H1 (cell line): Measurements from ENCODE around the gene LPP. TPM values are rescaled to one million over a fixed set of nuclear protein-coding genes. Genes with fewer than 3 reads are reported as not detected.
A peak's percentile ranks its signal among the peaks of the same experiment; 100 is the strongest.

Source experiments
- CTCF ChIA-PET: fragments of 300-600 bp; sonication (Branson Sonifier 250); formaldehyde crosslinking; loops from one replicate; lab custom pipeline; 2021; ENCODE audit not compliant: partially characterized antibody; lab: Charles Lee
- POLR2A ChIA-PET: fragments of 300-600 bp; sonication (Branson Sonifier 250); formaldehyde crosslinking; loops from one replicate; lab custom pipeline; 2021; ENCODE audit warnings: inconsistent platforms; ENCODE audit not compliant: partially characterized antibody; lab: Charles Lee
- DNase-seq, 2 experiments: peaks; one replicate each; pipeline versions ENCODE4 v3.0.0 to v3.0.0-alpha.2; 2010 to 2022; ENCODE audit warnings: low spot score in 2 of 2, low read depth in 1 of 2, mixed read lengths in 1 of 2
- FAIRE-seq: peaks from 2 replicates; lab custom pipeline; 2011; peaks lifted over from hg19 to GRCh38; lab: Jason Lieb, UNC
- H2AFZ ChIP-seq: 2 replicates; pipeline ENCODE4 v1.8.1; 2012; ENCODE audit warnings: low read length, inconsistent platforms
- H2AK5ac ChIP-seq: 2 replicates; pipeline ENCODE4 v1.6.1; 2013; ENCODE audit warnings: low read depth, low read length
- H2BK120ac ChIP-seq: replicated peaks from 2 replicates; pipeline ENCODE3; 2013; ENCODE audit warnings: low read depth, low read length, inconsistent platforms
- H2BK12ac ChIP-seq: 2 replicates; pipeline ENCODE4 v1.6.1; 2013; ENCODE audit warnings: low read depth, low read length
- H2BK15ac ChIP-seq: 2 replicates; pipeline ENCODE4 v1.6.1; 2013; ENCODE audit warnings: low read length
- H2BK20ac ChIP-seq: 2 replicates; pipeline ENCODE4 v1.6.1; 2013; ENCODE audit warnings: low read length
- H2BK5ac ChIP-seq: 2 replicates; pipeline ENCODE4 v1.6.1; 2013; ENCODE audit warnings: low read depth, low read length
- H3K14ac ChIP-seq: 2 replicates; pipeline ENCODE4 v1.6.1; 2013; ENCODE audit warnings: inconsistent platforms; ENCODE audit not compliant: insufficient read length
- H3K18ac ChIP-seq: 2 replicates; pipeline ENCODE4 v1.6.1; 2013; ENCODE audit warnings: low read length; ENCODE audit errors: extremely low read depth
- H3K23ac ChIP-seq: 2 replicates; pipeline ENCODE4 v1.6.1; 2013; ENCODE audit warnings: inconsistent platforms; ENCODE audit not compliant: insufficient read length
- H3K23me2 ChIP-seq: 2 replicates; pipeline ENCODE4 v1.6.1; 2013; ENCODE audit warnings: low read depth, low read length
- H3K27ac ChIP-seq: 2 replicates; pipeline ENCODE4 v1.6.1; 2011; ENCODE audit warnings: low read depth, low read length, inconsistent platforms
- H3K27me3 ChIP-seq, 4 experiments: replicated peaks in 1 of 4; 1 replicate in 1 of 4; 2 replicates in 3 of 4; pipeline versions ENCODE4 v1.6.1 to v1.8.1; 2011 to 2013; ENCODE audit warnings: low read length in 3 of 4, mild to moderate bottlenecking in 3 of 4, inconsistent platforms in 2 of 4, mixed read lengths in 2 of 4, moderate library complexity in 1 of 4; ENCODE audit not compliant: control insufficient read depth in 3 of 4, insufficient read depth in 3 of 4; ENCODE audit errors: extremely low read depth in 1 of 4
- H3K36me3 ChIP-seq, 4 experiments: 2 replicates each; pipeline versions ENCODE4 v1.6.1 to v1.8.1; 2011 to 2013; ENCODE audit warnings: mild to moderate bottlenecking in 4 of 4, low read length in 3 of 4, moderate library complexity in 2 of 4, control low read depth in 1 of 4, inconsistent platforms in 1 of 4; ENCODE audit not compliant: insufficient read depth in 4 of 4, control insufficient read depth in 2 of 4
- H3K4ac ChIP-seq: replicated peaks from 2 replicates; pipeline ENCODE3; 2013; ENCODE audit warnings: low read length, low read depth, mixed read lengths, inconsistent platforms; ENCODE audit not compliant: insufficient read length
- H3K4me1 ChIP-seq, 4 experiments: replicated peaks in 1 of 4; 1 replicate in 1 of 4; 2 replicates in 3 of 4; pipeline versions ENCODE4 v1.6.1 to v1.8.1; 2011 to 2013; ENCODE audit warnings: low read length in 3 of 4, inconsistent platforms in 2 of 4, mixed read lengths in 1 of 4; ENCODE audit not compliant: insufficient read depth in 4 of 4, control insufficient read depth in 3 of 4
- H3K4me2 ChIP-seq, 2 experiments: 2 replicates each; pipeline versions ENCODE4 v1.6.1 to v1.8.1; 2011 to 2013; ENCODE audit warnings: low read depth in 2 of 2, low read length in 2 of 2, control low read depth in 1 of 2, inconsistent platforms in 1 of 2, mild to moderate bottlenecking in 1 of 2; ENCODE audit not compliant: insufficient read depth in 1 of 2
- H3K4me3 ChIP-seq, 4 experiments: fragments of 200-600, 300-600 bp in 1 of 4; sonication (generic), shearing (Covaris generic), sonication (Bioruptor Twin) in 1 of 4; 2 replicates each; pipeline versions ENCODE4 v1.5.1 to v1.8.1; 2011 to 2016; ENCODE audit warnings: low read length in 4 of 4, low read depth in 3 of 4, control low read depth in 2 of 4, inconsistent platforms in 2 of 4, mild to moderate bottlenecking in 2 of 4, mixed read lengths in 1 of 4, moderate library complexity in 1 of 4; ENCODE audit not compliant: insufficient read depth in 2 of 4; ENCODE audit errors: extremely low read depth in 1 of 4
- H3K56ac ChIP-seq: replicated peaks from 2 replicates; pipeline ENCODE3; 2013; ENCODE audit warnings: low read depth, mild to moderate bottlenecking, mixed read lengths, low read length, inconsistent platforms; ENCODE audit not compliant: insufficient read length
- H3K79me1 ChIP-seq: 2 replicates; pipeline ENCODE4 v1.6.1; 2013; ENCODE audit warnings: low read depth, low read length, control low read depth
- H3K79me2 ChIP-seq, 2 experiments: 2 replicates each; pipeline versions ENCODE4 v1.6.1 to v1.8.1; 2012 to 2013; ENCODE audit warnings: low read length in 2 of 2, mild to moderate bottlenecking in 2 of 2, inconsistent platforms in 1 of 2; ENCODE audit not compliant: insufficient read depth in 2 of 2, control insufficient read depth in 1 of 2
- H3K9ac ChIP-seq, 4 experiments: replicated peaks in 1 of 4; 1 replicate in 1 of 4; 2 replicates in 3 of 4; pipeline versions ENCODE4 v1.6.1 to v1.8.1; 2011 to 2013; ENCODE audit warnings: low read depth in 3 of 4, low read length in 3 of 4, control low read depth in 2 of 4, mild to moderate bottlenecking in 2 of 4, moderate library complexity in 2 of 4, inconsistent platforms in 1 of 4; ENCODE audit errors: extremely low read depth in 1 of 4
- H3K9me3 ChIP-seq, 2 experiments: 2 replicates each; pipeline versions ENCODE4 v1.6.1 to v1.8.1; 2012 to 2013; ENCODE audit warnings: mild to moderate bottlenecking in 2 of 2, moderate library complexity in 2 of 2, control low read depth in 1 of 2, inconsistent platforms in 1 of 2, low read depth in 1 of 2, low read length in 1 of 2, mixed read lengths in 1 of 2; ENCODE audit not compliant: insufficient read depth in 2 of 2
- H4K20me1 ChIP-seq, 2 experiments: replicated peaks in 1 of 2; 2 replicates each; pipeline versions ENCODE3 to v1.8.1; 2011 to 2013; ENCODE audit warnings: inconsistent platforms in 2 of 2, low read length in 2 of 2, mild to moderate bottlenecking in 1 of 2; ENCODE audit not compliant: insufficient read depth in 2 of 2, control insufficient read depth in 1 of 2
- H4K5ac ChIP-seq: 2 replicates; pipeline ENCODE4 v1.6.1; 2013; ENCODE audit warnings: low read length, low read depth, mixed read lengths, inconsistent platforms; ENCODE audit not compliant: insufficient read length
- H4K8ac ChIP-seq: 2 replicates; pipeline ENCODE4 v1.8.0; 2013; ENCODE audit warnings: mild to moderate bottlenecking, moderate library complexity, low read length, inconsistent platforms; ENCODE audit not compliant: insufficient read depth; ENCODE audit errors: extremely low read depth
- H4K91ac ChIP-seq: replicated peaks from 2 replicates; pipeline ENCODE3; 2013; ENCODE audit warnings: low read length, mixed read lengths, inconsistent platforms; ENCODE audit not compliant: insufficient read length
- ASH2L ChIP-seq: fragments of 200-600, 300-600 bp; sonication (generic); IDR thresholded peaks from one replicate; pipeline ENCODE4 v1.7.1; 2017; ENCODE audit warnings: low read length
- BRCA1 ChIP-seq: IDR thresholded peaks from 2 replicates; pipeline ENCODE4 v1.6.1; 2012; ENCODE audit warnings: low read depth, low read length, improper control_type of control experiment
- CEBPB ChIP-seq: IDR thresholded peaks from 2 replicates; pipeline ENCODE4 v1.6.1; 2012; ENCODE audit warnings: low read depth, low read length
- E2F6 ChIP-seq: IDR thresholded peaks from 2 replicates; pipeline ENCODE4 v1.6.1; 2012; ENCODE audit warnings: inconsistent platforms
- EP300 ChIP-seq, 2 experiments: IDR thresholded peaks; 1 replicate in 1 of 2; 2 replicates in 1 of 2; pipeline ENCODE4 v1.6.1; 2011 to 2012; ENCODE audit warnings: low read depth in 2 of 2, low read length in 2 of 2, mild to moderate bottlenecking in 2 of 2, borderline replicate concordance in 1 of 2, inconsistent platforms in 1 of 2, moderate library complexity in 1 of 2
- EZH2 ChIP-seq: fragments of 200-600 bp; sonication (generic); IDR thresholded peaks from 2 replicates; pipeline ENCODE4 v1.7.1; 2012; ENCODE audit warnings: low read depth, mild to moderate bottlenecking, moderate library complexity, low read length, inconsistent platforms; ENCODE audit not compliant: severe bottlenecking
- GTF2F1 ChIP-seq: IDR thresholded peaks from 2 replicates; pipeline ENCODE4 v1.6.1; 2012; ENCODE audit warnings: low read depth, low read length, improper control_type of control experiment, borderline replicate concordance
- HDAC6 ChIP-seq: IDR thresholded peaks from one replicate; pipeline ENCODE4 v1.7.1; 2012; ENCODE audit warnings: low read depth, mild to moderate bottlenecking, inconsistent platforms, low read length, moderate library complexity
- KDM1A ChIP-seq: fragments of 200-600, 300-600 bp; sonication (generic); IDR thresholded peaks from 2 replicates; pipeline ENCODE4 v1.7.1; 2016; ENCODE audit warnings: mild to moderate bottlenecking, low read length, borderline replicate concordance
- POLR2A ChIP-seq, 2 experiments: IDR thresholded peaks; 1 replicate in 1 of 2; 2 replicates in 1 of 2; pipeline ENCODE4 v1.6.1; 2011; ENCODE audit warnings: low read depth in 2 of 2, low read length in 2 of 2, mild to moderate bottlenecking in 2 of 2; ENCODE audit errors: control extremely low read depth in 1 of 2
- SAP30 ChIP-seq: fragments of 300-600 bp; sonication (generic); IDR thresholded peaks from 2 replicates; pipeline ENCODE4 v1.7.1; 2012; ENCODE audit warnings: low read length, moderate library complexity, mild to moderate bottlenecking, inconsistent platforms; ENCODE audit not compliant: insufficient read depth, insufficient replicate concordance
- SP1 ChIP-seq: IDR thresholded peaks from 2 replicates; pipeline ENCODE4 v1.6.1; 2011; ENCODE audit warnings: low read depth, low read length
- TAF7 ChIP-seq: optimal IDR thresholded peaks from 2 replicates; pipeline ENCODE3; 2011; ENCODE audit warnings: low read depth, mild to moderate bottlenecking, inconsistent platforms, low read length, moderate library complexity, borderline replicate concordance
- YY1 ChIP-seq: IDR thresholded peaks from 2 replicates; pipeline ENCODE4 v1.6.1; 2011; ENCODE audit warnings: low read depth, mild to moderate bottlenecking, low read length
- WGBS, 2 experiments: shearing (Covaris generic) in 1 of 2; methylation state at CpG; one replicate each; pipeline versions ENCODE4 v1.1.6 to v1.1.7; 2013 to 2015; ENCODE audit warnings: low lambda C conversion rate in 2 of 2, mixed read lengths in 2 of 2, inconsistent platforms in 1 of 2, low coverage in 1 of 2, missing lambda C conversion rate in 1 of 2; ENCODE audit not compliant: insufficient replicate concordance in 2 of 2, insufficient coverage in 1 of 2, insufficient read length in 1 of 2; ENCODE audit errors: extremely low coverage in 1 of 2, missing lambda C conversion rate in 1 of 2; 5-methylcytosine and 5-hydroxymethylcytosine counted together
- polyA plus RNA-seq, 7 experiments: library from polyadenylated mRNA; depleted of rRNA in 3 of 7; stranded (reverse) in 5 of 7; unstranded in 2 of 7; fragments of >200 nt in 5 of 7; fragments of 200-250 nt in 2 of 7; gene quantifications; 1 replicate in 5 of 7; 2 replicates in 1 of 7; 4 replicates in 1 of 7; pipeline versions ENCODE4 v1.2.1 to v1.2.3, GENCODE V29; 2011 to 2013; ENCODE audit warnings: missing spikeins in 2 of 7, mixed read lengths in 2 of 7
- total RNA-seq: library from RNA; stranded (reverse); fragmentation: NEBNext Ultra II Directional; extraction: Animal tissue kit (Norgen Biotek cat#: 25700); gene quantifications from 2 replicates; pipeline ENCODE4 v1.2.1, GENCODE V29; 2021

The LPP gene
- total and polyA plus RNA-seq, 2 of the 8 experiments (the other 6 are each of a cell fraction or from before 2014, with no cell fraction given), result 10.0 to 53.3 TPM

GRCh38 chr3:188139466-188139865 lies 14.5 kb upstream of the LPP start:
- no peak overlapping the region for H3K14ac ChIP-seq
- no peaks in the 10 kb centered on the region for H3K9me3 ChIP-seq
- no peak overlapping the region; the same call in 1 of the 2 replicates for H4K8ac ChIP-seq
- ChIA-PET CTCF (interaction anchor here (0.6 to 1.8 kb wide), 2 partner anchors 399 to 993 kb away, joined by 3 to 7 read pairs; no protein-coding TSS in a partner anchor), POLR2A (interaction anchor here (0.8 to 1.8 kb wide), 2 partner anchors 14 to 15 kb away, joined by 3 to 4 read pairs; no protein-coding TSS in a partner anchor)
- no peaks in the 10 kb centered on the region for H3K36me3 ChIP-seq
- H3K56ac ChIP-seq, result no peak overlapping the region
- H4K5ac ChIP-seq, result no peak overlapping the region
- no peaks in the 10 kb centered on the region for H3K4me1 ChIP-seq
- no peak overlapping the region for H3K9ac ChIP-seq
- H4K20me1 ChIP-seq, result no peaks in the 10 kb centered on the region
- no peaks in the 10 kb centered on the region for H3K79me1 ChIP-seq
- H3K23ac ChIP-seq, result no peak overlapping the region
- H3K79me2 ChIP-seq, result no peaks in the 10 kb centered on the region
- H3K18ac ChIP-seq, result no peak overlapping the region
- FAIRE-seq, result no peak
- no peak overlapping the region for H2BK120ac ChIP-seq
- no peak overlapping the region for H4K91ac ChIP-seq
- DNase-seq, result no peak
- H3K4ac ChIP-seq, result no peak overlapping the region
- no peaks in the 10 kb centered on the region for H3K23me2 ChIP-seq
- no peak overlapping the region for H2AK5ac ChIP-seq
- H2BK15ac ChIP-seq, result 0 out of 2 replicates have a peak overlapping the region, but pooled peaks have one; percentile 55
- H3K27me3 ChIP-seq, result no peaks in the 10 kb centered on the region
- no peak overlapping the region for H3K27ac ChIP-seq
- no peak overlapping the region for H2AFZ ChIP-seq
- no peak overlapping the region for H2BK20ac ChIP-seq
- H3K4me3 ChIP-seq, result no peak overlapping the region
- WGBS, 2 experiments, result 85% methylated on average over 4 of the region's 4 CpGs; no CpG with 5 or more reads in 1 of the 2 experiments
- H3K4me2 ChIP-seq, result no peak overlapping the region
- no peak overlapping the region for H2BK5ac ChIP-seq
- no peak overlapping the region for H2BK12ac ChIP-seq
- TF ChIP-seq EZH2 (no peak), GTF2F1 (no peak), POLR2A (IDR thresholded peaks at IDR 0.05; ENCODE audit: control extremely low read depth in 1 of 2, low read depth in 2 of 2, low read length in 2 of 2) (no peak), SAP30 (no peak), HDAC6 (no peak), SP1 (no peak), EP300 (IDR thresholded peaks at IDR 0.05; ENCODE audit: borderline replicate concordance in 1 of 2, low read depth in 2 of 2, low read length in 2 of 2) (no peak), E2F6 (no peak), TAF7 (no peak), CEBPB (no peak), ASH2L (no peak), YY1 (no peak), KDM1A (no peak), BRCA1 (no peak)
